Measurements from ENCODE around the gene MKS1.

DNA sequence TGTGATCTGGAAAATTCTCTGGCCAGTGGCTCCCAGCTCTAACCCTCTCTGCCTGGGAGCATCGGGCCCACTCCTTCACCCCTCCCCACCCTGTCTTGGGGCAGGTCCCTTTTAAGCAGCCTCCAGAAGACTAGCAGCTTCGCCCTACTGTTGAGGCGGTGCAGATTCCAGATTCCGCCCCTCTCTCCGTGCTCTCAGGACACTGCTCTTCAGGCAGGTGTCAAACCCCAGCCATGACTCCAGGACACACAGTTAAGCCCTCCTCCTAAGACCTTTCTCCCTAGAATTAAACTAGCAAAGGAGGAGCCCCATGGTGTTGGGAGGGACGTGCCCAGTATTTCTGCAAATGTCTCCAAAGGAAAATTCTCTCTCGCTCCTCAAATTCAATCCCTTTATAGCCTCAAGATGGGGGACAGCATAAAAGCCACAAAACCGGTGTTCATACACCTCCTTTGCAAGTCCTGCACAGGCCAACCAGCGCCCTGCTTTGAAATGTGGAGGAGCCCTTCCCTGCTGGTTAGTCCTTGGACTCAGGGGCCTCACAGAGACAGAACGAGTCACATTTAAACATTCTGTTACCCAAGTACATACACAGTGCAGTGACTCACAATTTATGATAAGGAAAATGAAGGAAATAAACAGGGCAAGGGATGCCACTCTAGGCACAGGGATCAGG, 26.5 kb upstream of the MKS1 start:
- TF ChIP-seq POLR2A (IDR thresholded peaks at IDR 0.05) = no peak
- TF ChIP-seq, protein P1, sequence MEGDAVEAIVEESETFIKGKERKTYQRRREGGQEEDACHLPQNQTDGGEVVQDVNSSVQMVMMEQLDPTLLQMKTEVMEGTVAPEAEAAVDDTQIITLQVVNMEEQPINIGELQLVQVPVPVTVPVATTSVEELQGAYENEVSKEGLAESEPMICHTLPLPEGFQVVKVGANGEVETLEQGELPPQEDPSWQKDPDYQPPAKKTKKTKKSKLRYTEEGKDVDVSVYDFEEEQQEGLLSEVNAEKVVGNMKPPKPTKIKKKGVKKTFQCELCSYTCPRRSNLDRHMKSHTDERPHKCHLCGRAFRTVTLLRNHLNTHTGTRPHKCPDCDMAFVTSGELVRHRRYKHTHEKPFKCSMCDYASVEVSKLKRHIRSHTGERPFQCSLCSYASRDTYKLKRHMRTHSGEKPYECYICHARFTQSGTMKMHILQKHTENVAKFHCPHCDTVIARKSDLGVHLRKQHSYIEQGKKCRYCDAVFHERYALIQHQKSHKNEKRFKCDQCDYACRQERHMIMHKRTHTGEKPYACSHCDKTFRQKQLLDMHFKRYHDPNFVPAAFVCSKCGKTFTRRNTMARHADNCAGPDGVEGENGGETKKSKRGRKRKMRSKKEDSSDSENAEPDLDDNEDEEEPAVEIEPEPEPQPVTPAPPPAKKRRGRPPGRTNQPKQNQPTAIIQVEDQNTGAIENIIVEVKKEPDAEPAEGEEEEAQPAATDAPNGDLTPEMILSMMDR (IDR thresholded peaks at IDR 0.05) = no peak
- TF ChIP-seq POLR2AphosphoS5 (IDR thresholded peaks at IDR 0.05) = no peak

Measured in breast epithelium (tissue), 3 donors.